ENCODE results near the gene RGS21.

The RGS21 gene

GRCh38 chr1:192386051-192386650 lies 69.4 kb downstream of the RGS21 start:
- Histone ChIP-seq H3K4me1 (ENCODE audit: control insufficient read depth in 1 of 2, insufficient read depth in 1 of 2, low read depth in 1 of 2, low read length in 1 of 2) (no peaks in the 10 kb centered on the region), H3K4me3 (ENCODE audit: low read depth in 1 of 2, low read length in 1 of 2) (no peak overlapping the region), H3K27me3 (no peaks in the 10 kb centered on the region), H3K9me3 (no peaks in the 10 kb centered on the region), H3K27ac (no peak overlapping the region), H3K36me3 (no peaks in the 10 kb centered on the region)
- TF ChIP-seq CTCF (IDR thresholded peaks at IDR 0.05) = no peak

DNA sequence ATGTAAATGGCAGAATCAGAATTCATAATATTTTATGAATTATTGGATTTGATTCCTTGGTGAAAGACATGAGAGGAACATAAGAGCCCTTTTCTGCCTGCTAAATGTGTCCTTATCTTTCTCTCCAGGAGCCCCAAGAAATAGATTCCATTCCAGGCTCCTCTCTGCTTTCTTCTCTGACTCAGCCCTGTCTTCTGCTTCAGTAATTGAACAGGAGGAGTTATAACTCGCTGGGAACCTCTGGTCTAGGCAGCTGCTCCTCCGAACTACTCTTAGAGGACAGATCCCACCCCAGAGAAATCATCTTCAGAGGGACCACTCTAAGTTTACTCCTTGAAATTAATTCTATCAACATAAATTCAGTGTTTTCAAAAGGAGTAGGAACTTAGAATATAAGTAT lies 78.4 kb downstream of the RGS21 start:
- peaks cover 0 to 8% of the 10 kb centered on the region in 2 experiments for H3K4me1 ChIP-seq (ENCODE audit: control insufficient read depth in 1 of 2, insufficient read depth in 1 of 2, low read depth in 1 of 2, low read length in 1 of 2)
- H3K9me3 ChIP-seq = no peaks in the 10 kb centered on the region
- no peak for TF ChIP-seq CTCF (IDR thresholded peaks at IDR 0.05)
- H3K36me3 ChIP-seq = no peaks in the 10 kb centered on the region
- no peaks in the 10 kb centered on the region for H3K27me3 ChIP-seq
- no peak overlapping the region for H3K4me3 ChIP-seq (ENCODE audit: low read depth in 1 of 2, low read length in 1 of 2)
- no peak overlapping the region for H3K27ac ChIP-seq

- no peak overlapping the region for H3K27ac ChIP-seq
- TF ChIP-seq CTCF (IDR thresholded peaks at IDR 0.05) = no peak
- H3K27me3 ChIP-seq = no peaks in the 10 kb centered on the region
- H3K4me1 ChIP-seq (ENCODE audit: control insufficient read depth in 1 of 2, insufficient read depth in 1 of 2, low read depth in 1 of 2, low read length in 1 of 2) = peaks cover 0 to 8% of the 10 kb centered on the region in 2 experiments
- H3K36me3 ChIP-seq = no peaks in the 10 kb centered on the region
- H3K9me3 ChIP-seq = no peaks in the 10 kb centered on the region
- H3K4me3 ChIP-seq (ENCODE audit: low read depth in 1 of 2, low read length in 1 of 2) = no peak overlapping the region
Observed at GRCh38 chr1:192395895-192396294, 79.1 kb downstream of the RGS21 start.

GRCh38 chr1:192399161-192399560 lies 82.4 kb downstream of the RGS21 start:
- Histone ChIP-seq H3K27ac (no peak overlapping the region), H3K4me3 (ENCODE audit: low read depth in 1 of 2, low read length in 1 of 2) (no peak overlapping the region), H3K27me3 (no peaks in the 10 kb centered on the region), H3K4me1 (ENCODE audit: control insufficient read depth in 1 of 2, insufficient read depth in 1 of 2, low read depth in 1 of 2, low read length in 1 of 2) (peaks cover 0 to 8% of the 10 kb centered on the region in 2 experiments), H3K36me3 (no peaks in the 10 kb centered on the region), H3K9me3 (no peaks in the 10 kb centered on the region)
- no peak for TF ChIP-seq CTCF (IDR thresholded peaks at IDR 0.05)

- H3K27ac ChIP-seq = no peak overlapping the region
- peaks cover 0 to 8% of the 10 kb centered on the region in 2 experiments for H3K4me1 ChIP-seq (ENCODE audit: control insufficient read depth in 1 of 2, insufficient read depth in 1 of 2, low read depth in 1 of 2, low read length in 1 of 2)
- TF ChIP-seq CTCF (IDR thresholded peaks at IDR 0.05) = no peak
- no peaks in the 10 kb centered on the region for H3K9me3 ChIP-seq
- no peaks in the 10 kb centered on the region for H3K36me3 ChIP-seq
- no peak overlapping the region for H3K4me3 ChIP-seq (ENCODE audit: low read depth in 1 of 2, low read length in 1 of 2)
- no peaks in the 10 kb centered on the region for H3K27me3 ChIP-seq
Observed at GRCh38 chr1:192401825-192402224, 85.0 kb downstream of the RGS21 start.

Measured in neutrophil (primary cell).